GF-D8 (cell line): ENCODE data around the gene EHMT2.
"Not testable (repeated sequence)": the region's sequence is repeated elsewhere in the genome, so short reads cannot be mapped to it uniquely, and the experiment has no call there.

Experiments
- DNase-seq: peaks from one replicate; lab custom pipeline; 2025; lab: John Stamatoyannopoulos, UW

Gene EHMT2

GRCh38 chr6:31897612-31898382, at the start of gene EHMT2:
Gene EHMT2 (minus strand): TSS chr6:31897698. CDS start chr6:31897677, 21 bp downstream.
- peak; percentile 55 for DNase-seq

- no peak for DNase-seq
These were observed 49.7 kb upstream of the EHMT2 start for GRCh38 chr6:31947070-31947675.

- no peak for DNase-seq
These were observed 48.9 kb upstream of the EHMT2 start for GRCh38 chr6:31946370-31946885.

GRCh38 chr6:31945507-31946369, 48.2 kb upstream of the EHMT2 start, which contains the start of gene CFB:
Gene CFB (plus strand): TSS chr6:31946095. CDS start chr6:31946222, 127 bp downstream.
- DNase-seq = no peak

GRCh38 chr6:31945154-31945506, 47.6 kb upstream of the EHMT2 start:
- no peak for DNase-seq

- DNase-seq = no peak
These were observed 46.2 kb upstream of the EHMT2 start for GRCh38 chr6:31943742-31944141.

GRCh38 chr6:31940256-31940664, 42.8 kb upstream of the EHMT2 start:
- peak; percentile 2 for DNase-seq

GRCh38 chr6:31935823-31936222, 38.3 kb upstream of the EHMT2 start:
- no peak for DNase-seq

- DNase-seq = no peak
These were observed 37.5 kb upstream of the EHMT2 start for GRCh38 chr6:31935021-31935420.

- no peak for DNase-seq
These were observed 36.0 kb upstream of the EHMT2 start for GRCh38 chr6:31933537-31933936.

GRCh38 chr6:31932137-31932536, 34.6 kb upstream of the EHMT2 start:
- not testable (repeated sequence) for DNase-seq

GRCh38 chr6:31930962-31931361, 33.5 kb upstream of the EHMT2 start:
- no peak for DNase-seq

GRCh38 chr6:31928672-31928939, 31.1 kb upstream of the EHMT2 start:
- no peak for DNase-seq

- no peak for DNase-seq
These were observed 30.6 kb upstream of the EHMT2 start for GRCh38 chr6:31927863-31928671.

- DNase-seq = no peak
These were observed 29.9 kb upstream of the EHMT2 start, which contains the start of gene C2 for GRCh38 chr6:31927242-31927862. Gene C2 (plus strand): TSS chr6:31927717. CDS start chr6:31927753, 36 bp downstream.

GRCh38 chr6:31922942-31923341, 25.4 kb upstream of the EHMT2 start:
- no peak for DNase-seq

GRCh38 chr6:31920811-31921210, 23.3 kb upstream of the EHMT2 start:
- DNase-seq = no peak

- no peak for DNase-seq
These were observed 22.3 kb upstream of the EHMT2 start for GRCh38 chr6:31919624-31920303.

GRCh38 chr6:31918069-31918720, 20.7 kb upstream of the EHMT2 start:
- DNase-seq = no peak

GRCh38 chr6:31915756-31916155, 18.3 kb upstream of the EHMT2 start:
- DNase-seq = no peak
